BLaER1 (cell line): Measurements from ENCODE around the gene NAV3.
A peak's percentile ranks its signal among the peaks of the same experiment; 100 is the strongest.

Experiments
- H3K27ac ChIP-seq: shearing (Covaris generic); formaldehyde crosslinking; 2 replicates; pipeline ENCODE4 v1.8.1; 2022
- H3K27me3 ChIP-seq: shearing (Covaris generic); formaldehyde crosslinking; 2 replicates; pipeline ENCODE4 v1.8.1; 2022
- H3K36me3 ChIP-seq: shearing (Covaris generic); formaldehyde crosslinking; 2 replicates; pipeline ENCODE4 v1.8.1; 2022
- H3K4me1 ChIP-seq: shearing (Covaris generic); formaldehyde crosslinking; 2 replicates; pipeline ENCODE4 v1.8.1; 2022
- H3K4me2 ChIP-seq: shearing (Covaris generic); formaldehyde crosslinking; 2 replicates; pipeline ENCODE4 v1.8.1; 2022
- H3K4me3 ChIP-seq: shearing (Covaris generic); formaldehyde crosslinking; 2 replicates; pipeline ENCODE4 v1.8.1; 2022
- H3K9ac ChIP-seq: shearing (Covaris generic); formaldehyde crosslinking; 2 replicates; pipeline ENCODE4 v1.8.1; 2022
- H3K9me3 ChIP-seq: shearing (Covaris generic); formaldehyde crosslinking; 2 replicates; pipeline ENCODE4 v1.8.1; 2022
- H4K20me1 ChIP-seq: shearing (Covaris generic); formaldehyde crosslinking; 2 replicates; pipeline ENCODE4 v1.8.1; 2022
- Cebpa-rat ChIP-seq: shearing (Covaris generic); IDR thresholded peaks from 2 replicates; pipeline ENCODE4 v1.8.1; 2022

NAV3 gene

GRCh38 chr12:78055545-78055944 is 224.9 kb downstream of the NAV3 start:
- Histone ChIP-seq H3K4me3 (no peak overlapping the region), H3K27ac (no peak overlapping the region), H3K27me3 (no peaks in the 10 kb centered on the region), H3K9ac (no peak overlapping the region), H3K4me1 (peaks cover 6% of the 10 kb centered on the region; the same call in 1 of the 2 replicates), H4K20me1 (no peaks in the 10 kb centered on the region), H3K4me2 (no peak overlapping the region), H3K9me3 (no peaks in the 10 kb centered on the region), H3K36me3 (no peaks in the 10 kb centered on the region)
- no peak for TF ChIP-seq Cebpa-rat

GRCh38 chr12:78057075-78057474 is 226.4 kb downstream of the NAV3 start:
- Histone ChIP-seq H3K36me3 (no peaks in the 10 kb centered on the region), H3K9ac (no peak overlapping the region), H3K27me3 (no peaks in the 10 kb centered on the region)

GRCh38 chr12:78060186-78060585 is 229.5 kb downstream of the NAV3 start:
- Histone ChIP-seq H3K4me1 (no peaks in the 10 kb centered on the region), H3K27me3 (no peaks in the 10 kb centered on the region), H3K9ac (no peak overlapping the region), H4K20me1 (no peaks in the 10 kb centered on the region), H3K27ac (no peak overlapping the region), H3K4me3 (no peak overlapping the region), H3K36me3 (no peaks in the 10 kb centered on the region), H3K4me2 (no peak overlapping the region), H3K9me3 (no peaks in the 10 kb centered on the region)
- TF ChIP-seq Cebpa-rat: no peak

More at GRCh38 chr12:78057075-78057474, 226.4 kb downstream of the NAV3 start:
- no peak overlapping the region for H3K27ac ChIP-seq
- H3K4me1 ChIP-seq: no peaks in the 10 kb centered on the region
- no peaks in the 10 kb centered on the region for H3K9me3 ChIP-seq
- no peak overlapping the region for H3K4me3 ChIP-seq
- H3K4me2 ChIP-seq: no peak overlapping the region
- no peak for TF ChIP-seq Cebpa-rat
- H4K20me1 ChIP-seq: no peaks in the 10 kb centered on the region

GRCh38 chr12:78062786-78063185 is 232.1 kb downstream of the NAV3 start:
- H3K4me3 ChIP-seq: no peak overlapping the region
- H3K27ac ChIP-seq: no peak overlapping the region
- H3K4me2 ChIP-seq: no peak overlapping the region
- no peaks in the 10 kb centered on the region for H3K9me3 ChIP-seq
- H3K4me1 ChIP-seq: no peaks in the 10 kb centered on the region
- H3K27me3 ChIP-seq: no peaks in the 10 kb centered on the region
- H4K20me1 ChIP-seq: no peaks in the 10 kb centered on the region
- H3K36me3 ChIP-seq: no peaks in the 10 kb centered on the region
- no peak for TF ChIP-seq Cebpa-rat
- H3K9ac ChIP-seq: no peak overlapping the region

GRCh38 chr12:78081590-78082314 is 251.1 kb downstream of the NAV3 start:
- Histone ChIP-seq H3K27ac (no peak overlapping the region), H3K9ac (no peak overlapping the region), H3K4me1 (no peaks in the 10 kb centered on the region), H3K9me3 (no peaks in the 10 kb centered on the region), H3K36me3 (no peaks in the 10 kb centered on the region), H3K4me3 (no peak overlapping the region), H3K4me2 (no peak overlapping the region), H3K27me3 (no peaks in the 10 kb centered on the region), H4K20me1 (no peaks in the 10 kb centered on the region)
- TF ChIP-seq Cebpa-rat: no peak

GRCh38 chr12:78085542-78086182 is 255.0 kb downstream of the NAV3 start:
- no peak for TF ChIP-seq Cebpa-rat
- H3K27ac ChIP-seq: no peak overlapping the region
- H3K4me1 ChIP-seq: peaks cover 12% of the 10 kb centered on the region
- no peaks in the 10 kb centered on the region for H3K9me3 ChIP-seq
- H3K36me3 ChIP-seq: no peaks in the 10 kb centered on the region
- H3K27me3 ChIP-seq: no peaks in the 10 kb centered on the region
- H3K4me2 ChIP-seq: no peak overlapping the region
- H4K20me1 ChIP-seq: no peaks in the 10 kb centered on the region
- no peak overlapping the region for H3K9ac ChIP-seq
- no peak overlapping the region for H3K4me3 ChIP-seq

- no peaks in the 10 kb centered on the region for H3K36me3 ChIP-seq
- H3K27ac ChIP-seq: no peak overlapping the region
Measured at GRCh38 chr12:78086553-78087362, 256.1 kb downstream of the NAV3 start.

GRCh38 chr12:78087363-78087675 is 256.6 kb downstream of the NAV3 start:
- Histone ChIP-seq H3K4me2 (no peak overlapping the region), H3K36me3 (no peaks in the 10 kb centered on the region)

More at GRCh38 chr12:78086553-78087362, 256.1 kb downstream of the NAV3 start:
- no peak for TF ChIP-seq Cebpa-rat
- H3K27me3 ChIP-seq: no peaks in the 10 kb centered on the region
- H3K4me3 ChIP-seq: no peak overlapping the region
- peaks cover 12% of the 10 kb centered on the region for H3K4me1 ChIP-seq
- H3K9me3 ChIP-seq: no peaks in the 10 kb centered on the region
- H3K9ac ChIP-seq: no peak overlapping the region
- no peaks in the 10 kb centered on the region for H4K20me1 ChIP-seq
- peak overlapping the region; percentile 3; the same call in 1 of the 2 replicates for H3K4me2 ChIP-seq

GRCh38 chr12:78088391-78088832 is 257.7 kb downstream of the NAV3 start:
- Histone ChIP-seq H3K9me3 (no peaks in the 10 kb centered on the region), H3K4me1 (peaks cover 12% of the 10 kb centered on the region), H3K9ac (peak overlapping the region; percentile 33; the same call in 1 of the 2 replicates), H4K20me1 (no peaks in the 10 kb centered on the region), H3K36me3 (no peaks in the 10 kb centered on the region), H3K4me3 (0 out of 2 replicates have a peak overlapping the region, but pooled peaks have one; percentile 11), H3K27ac (peak overlapping the region; percentile 39), H3K4me2 (peak overlapping the region; percentile 53), H3K27me3 (no peaks in the 10 kb centered on the region)
- no peak for TF ChIP-seq Cebpa-rat

More at GRCh38 chr12:78087363-78087675, 256.6 kb downstream of the NAV3 start:
- Histone ChIP-seq H3K9ac (no peak overlapping the region), H3K27me3 (no peaks in the 10 kb centered on the region), H3K4me3 (no peak overlapping the region), H3K4me1 (peaks cover 12% of the 10 kb centered on the region), H4K20me1 (no peaks in the 10 kb centered on the region), H3K9me3 (no peaks in the 10 kb centered on the region), H3K27ac (no peak overlapping the region)
- TF ChIP-seq Cebpa-rat: no peak

- no peak for TF ChIP-seq Cebpa-rat
Measured at GRCh38 chr12:78090266-78090665, 259.6 kb downstream of the NAV3 start.

More at GRCh38 chr12:78090266-78090665, 259.6 kb downstream of the NAV3 start:
- Histone ChIP-seq H3K9me3 (no peaks in the 10 kb centered on the region), H3K4me1 (peaks cover 12% of the 10 kb centered on the region), H3K4me2 (no peak overlapping the region), H3K4me3 (no peak overlapping the region), H3K9ac (no peak overlapping the region), H3K36me3 (no peaks in the 10 kb centered on the region), H3K27ac (no peak overlapping the region), H3K27me3 (no peaks in the 10 kb centered on the region), H4K20me1 (no peaks in the 10 kb centered on the region)
